Ishikawa (cell line): ENCODE data around the gene RPTOR.

Source experiments
- EP300 ChIP-seq: IDR thresholded peaks from 2 replicates; pipeline ENCODE4 v1.6.1; 2012; ENCODE audit warnings: borderline replicate concordance
- NFIC ChIP-seq: IDR thresholded peaks from 2 replicates; pipeline ENCODE4 v1.6.1; 2012
- RAD21 ChIP-seq: IDR thresholded peaks from 2 replicates; pipeline ENCODE4 v1.6.1; 2012; ENCODE audit warnings: low read depth
- TAF1 ChIP-seq: IDR thresholded peaks from 2 replicates; pipeline ENCODE4 v1.6.1; 2012; ENCODE audit warnings: low read depth, mild to moderate bottlenecking
- YY1 ChIP-seq: IDR thresholded peaks from 2 replicates; pipeline ENCODE4 v1.6.1; 2012; ENCODE audit warnings: low read depth
- TF ChIP-seq, protein P1 (sequence below): IDR thresholded peaks from 2 replicates; pipeline ENCODE4 v1.6.1; 2012

DNA sequence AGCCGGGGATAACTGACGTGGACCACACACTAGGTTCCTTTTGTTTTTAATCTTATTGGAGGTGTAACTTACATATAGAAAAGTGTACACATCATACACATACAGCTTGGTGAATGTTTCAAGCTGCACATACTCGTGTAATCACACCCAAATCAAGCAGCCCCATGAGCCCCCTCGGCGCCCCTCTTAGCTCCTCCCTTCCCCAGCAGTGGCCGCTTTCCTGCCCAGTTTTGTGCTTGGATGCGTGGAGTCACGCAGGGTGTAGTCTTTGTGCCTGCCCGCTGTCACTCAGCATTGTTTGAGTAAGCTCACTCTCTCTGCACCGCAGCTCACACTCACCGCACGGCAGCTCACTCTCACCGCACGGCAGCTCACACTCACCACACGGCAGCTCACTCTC is 295.3 kb downstream of the RPTOR start:
- TF ChIP-seq NFIC (no peak), EP300 (no peak), TAF1 (no peak), RAD21 (no peak), YY1 (no peak)
- TF ChIP-seq, protein P1, sequence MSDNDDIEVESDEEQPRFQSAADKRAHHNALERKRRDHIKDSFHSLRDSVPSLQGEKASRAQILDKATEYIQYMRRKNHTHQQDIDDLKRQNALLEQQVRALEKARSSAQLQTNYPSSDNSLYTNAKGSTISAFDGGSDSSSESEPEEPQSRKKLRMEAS, result no peak
